HG02970 (cell line): ENCODE data around the gene NUP210.
"Not testable (repeated sequence)": the region's sequence is repeated elsewhere in the genome, so short reads cannot be mapped to it uniquely, and the experiment has no call there.

ENCODE experiments used
- ATAC-seq: cut with Tn5 transposase; IDR thresholded peaks from one replicate; pipeline ENCODE4 v1.9.1; 2021; ENCODE audit warnings: mild to moderate bottlenecking, moderate library complexity, moderate number of reproducible peaks; ENCODE audit not compliant: unreplicated experiment, low FRiP score

Gene NUP210

GRCh38 chr3:13420045-13420830, at the start of gene NUP210:
Gene NUP210, minus strand, starts transcription at chr3:13420322. Its CDS starts 96 bp downstream, at chr3:13420226.
- ATAC-seq, result peak; percentile 54

GRCh38 chr3:13466781-13467180, 46.7 kb upstream of the NUP210 start:
- no peak for ATAC-seq

GRCh38 chr3:13465236-13465873, 45.2 kb upstream of the NUP210 start:
- ATAC-seq, result no peak

GRCh38 chr3:13463618-13464400, 43.7 kb upstream of the NUP210 start:
- no peak for ATAC-seq

- ATAC-seq, result no peak
Observed at GRCh38 chr3:13462822-13463221, 42.7 kb upstream of the NUP210 start.

- no peak for ATAC-seq
Observed at GRCh38 chr3:13462125-13462629, 42.1 kb upstream of the NUP210 start.

- ATAC-seq, result no peak
Observed at GRCh38 chr3:13461169-13462124, 41.3 kb upstream of the NUP210 start.

- ATAC-seq, result no peak
Observed at GRCh38 chr3:13460341-13460736, 40.2 kb upstream of the NUP210 start.

- ATAC-seq, result no peak
Observed at GRCh38 chr3:13459605-13460340, 39.7 kb upstream of the NUP210 start.

GRCh38 chr3:13457593-13457992, 37.5 kb upstream of the NUP210 start:
- ATAC-seq, result no peak

GRCh38 chr3:13455644-13456043, 35.5 kb upstream of the NUP210 start:
- no peak for ATAC-seq

GRCh38 chr3:13452490-13453335, 32.6 kb upstream of the NUP210 start:
- ATAC-seq, result no peak

GRCh38 chr3:13451301-13451673, 31.2 kb upstream of the NUP210 start:
- ATAC-seq, result no peak

GRCh38 chr3:13442882-13443281, 22.8 kb upstream of the NUP210 start:
- not testable (repeated sequence) for ATAC-seq

GRCh38 chr3:13440204-13440817, 20.2 kb upstream of the NUP210 start:
- ATAC-seq, result no peak

- not testable (repeated sequence) for ATAC-seq
Observed at GRCh38 chr3:13436213-13436612, 16.1 kb upstream of the NUP210 start.

GRCh38 chr3:13433912-13434311, 13.8 kb upstream of the NUP210 start:
- no peak for ATAC-seq

- ATAC-seq, result no peak
Observed at GRCh38 chr3:13432093-13432492, 12.0 kb upstream of the NUP210 start.
